ENCODE measurements around the gene PRPF8. TPM values are rescaled to one million over a fixed set of nuclear protein-coding genes. Genes with fewer than 3 reads are reported as not detected.
"Not testable (repeated sequence)": the region's sequence is repeated elsewhere in the genome, so short reads cannot be mapped to it uniquely, and the experiment has no call there.

The PRPF8 gene
- total and polyA plus RNA-seq, 2 donors (not counting 1 experiment from before 2014, with no cell fraction given), result 177 to 423 TPM

GRCh38 chr17:1688405-1688804 is 3.7 kb upstream of the PRPF8 start:
- WGBS (ENCODE audit: insufficient coverage), result no CpG with 5 or more reads among the region's 6 CpGs
- H3K27me3 ChIP-seq (replicated peaks in 1 of 4; ENCODE audit: control extremely low read depth in 1 of 4, control insufficient read depth in 3 of 4, insufficient read depth in 4 of 4, low read length in 3 of 4); POLR2A ChIA-PET; intact Hi-C loops (cut with micrococcal nuclease); H3K27me3 Mint-ChIP-seq; DNase-seq; H3K4me3 ChIP-seq (ENCODE audit: control extremely low read depth in 1 of 5, extremely low read depth in 1 of 5, insufficient read depth in 1 of 5, low read depth in 2 of 5, low read length in 4 of 5); ATAC-seq (ENCODE audit: low read depth); H3K9me3 ChIP-seq (ENCODE audit: control extremely low read depth in 1 of 3, control insufficient read depth in 2 of 3, insufficient read depth in 1 of 3, low read length in 2 of 3); H2AFZ ChIP-seq (ENCODE audit: insufficient read depth, low read depth, low read length, poor library complexity, severe bottlenecking); H3K27ac ChIP-seq (ENCODE audit: low read length in 2 of 2); H3K4me2 ChIP-seq (replicated peaks; ENCODE audit: low read depth, low read length, poor library complexity, severe bottlenecking); H3K9me3 Mint-ChIP-seq (ENCODE audit: insufficient read depth); H3K36me3 ChIP-seq (replicated peaks in 1 of 2; ENCODE audit: control extremely low read depth in 1 of 2, control insufficient read depth in 1 of 2, extremely low read depth in 1 of 2, insufficient read depth in 2 of 2, low read length in 1 of 2); H3K4me3 Mint-ChIP-seq; H3K9ac ChIP-seq (ENCODE audit: low read length); H3K27ac Mint-ChIP-seq; H4K20me1 ChIP-seq (ENCODE audit: control insufficient read depth, insufficient read depth, low read length, poor library complexity, severe bottlenecking): not testable (repeated sequence)
- Histone ChIP-seq H3K4me1 (ENCODE audit: control insufficient read depth in 2 of 2, insufficient read depth in 2 of 2, low read length in 2 of 2) (peaks cover 9 to 12% of the 10 kb centered on the region in 2 donors), H3K79me2 (ENCODE audit: control insufficient read depth, insufficient read depth, low read length) (peaks cover 12% of the 10 kb centered on the region)
- CTCF ChIA-PET, result interaction anchor here (1.0 kb wide), 1 partner anchor 33 kb away, joined by 3 read pairs; no protein-coding TSS in a partner anchor
- H3K4me1 Mint-ChIP-seq, result peaks cover 19% of the 10 kb centered on the region

- WGBS (ENCODE audit: insufficient coverage), result 100% methylated on average over 5 of the region's 7 CpGs
- no peak for TF ChIP-seq EZH2 (IDR thresholded peaks at IDR 0.05; ENCODE audit: borderline replicate concordance, insufficient read depth, low read depth, low read length, poor library complexity, severe bottlenecking)
- TF ChIP-seq CTCF (IDR thresholded peaks at IDR 0.05), result no peak
- no peak overlapping the region for H2AFZ ChIP-seq (ENCODE audit: insufficient read depth, low read depth, low read length, poor library complexity, severe bottlenecking)
Observed at GRCh38 chr17:1686086-1686485, 1.4 kb upstream of the PRPF8 start.

More at GRCh38 chr17:1686086-1686485, 1.4 kb upstream of the PRPF8 start:
- no peaks in the 10 kb centered on the region for H3K27me3 ChIP-seq (replicated peaks in 1 of 4; ENCODE audit: control extremely low read depth in 1 of 4, control insufficient read depth in 3 of 4, insufficient read depth in 4 of 4, low read length in 3 of 4)
- H3K9me3 ChIP-seq (ENCODE audit: control extremely low read depth in 1 of 3, control insufficient read depth in 2 of 3, insufficient read depth in 1 of 3, low read length in 2 of 3), result no peaks in the 10 kb centered on the region
- H3K27ac ChIP-seq (ENCODE audit: low read length in 2 of 2), result no peak overlapping the region
- Mint-ChIP-seq H3K4me3 (peak overlapping the region; percentile 47), H3K9me3 (ENCODE audit: insufficient read depth) (no peaks in the 10 kb centered on the region), H3K27ac (no peak overlapping the region), H3K4me1 (peaks cover 34% of the 10 kb centered on the region), H3K27me3 (no peaks in the 10 kb centered on the region)
- POLR2A ChIA-PET, result no interaction called here
- H3K9ac ChIP-seq (ENCODE audit: low read length), result no peak overlapping the region
- peaks cover 17 to 28% of the 10 kb centered on the region in 2 donors for H3K4me1 ChIP-seq (ENCODE audit: control insufficient read depth in 2 of 2, insufficient read depth in 2 of 2, low read length in 2 of 2)
- intact Hi-C loops (cut with micrococcal nuclease), result no loop called here
- peaks cover 32% of the 10 kb centered on the region for H4K20me1 ChIP-seq (ENCODE audit: control insufficient read depth, insufficient read depth, low read length, poor library complexity, severe bottlenecking)
- no peak overlapping the region for H3K4me2 ChIP-seq (replicated peaks; ENCODE audit: low read depth, low read length, poor library complexity, severe bottlenecking)
- no peak overlapping the region for H3K4me3 ChIP-seq (ENCODE audit: control extremely low read depth in 1 of 5, extremely low read depth in 1 of 5, insufficient read depth in 1 of 5, low read depth in 2 of 5, low read length in 4 of 5)
- DNase-seq (no peak), ATAC-seq (ENCODE audit: low read depth) (no peak)
- CTCF ChIA-PET, result no interaction called here
- H3K79me2 ChIP-seq (ENCODE audit: control insufficient read depth, insufficient read depth, low read length), result peaks cover 32% of the 10 kb centered on the region
- H3K36me3 ChIP-seq (replicated peaks in 1 of 2; ENCODE audit: control extremely low read depth in 1 of 2, control insufficient read depth in 1 of 2, extremely low read depth in 1 of 2, insufficient read depth in 2 of 2, low read length in 1 of 2), result peaks cover 3 to 23% of the 10 kb centered on the region in 2 experiments

All from B cell (primary cell).